Endothelial cell of umbilical vein (primary cell): ENCODE results near the gene ZNF112. TPM values are rescaled to one million over a fixed set of nuclear protein-coding genes. Genes with fewer than 3 reads are reported as not detected.

Experiments used
- BruUV-seq: library from RNA; stranded (reverse); fragments of 400-500 nt; replicated peaks from 2 replicates; lab custom pipeline; 2021; lab: Mats Ljungman, UMichigan
- CTCF ChIA-PET: fragments of 300-600, 350-600 bp; sonication (Branson Sonifier 250); formaldehyde crosslinking; loops from one replicate; lab custom pipeline; 2021; ENCODE audit warnings: antibody characterized with exemption, inconsistent platforms; lab: Charles Lee
- POLR2A ChIA-PET: fragments of 300-600, 350-600 bp; sonication (Branson Sonifier 250); formaldehyde crosslinking; loops from one replicate; lab custom pipeline; 2021; ENCODE audit warnings: antibody characterized with exemption, inconsistent platforms; lab: Charles Lee
- DNase-seq: peaks from one replicate; pipeline ENCODE4 v3.0.0-alpha.2; 2011; ENCODE audit warnings: low read depth, low spot score
- FAIRE-seq: peaks from 2 replicates; lab custom pipeline; 2011; peaks lifted over from hg19 to GRCh38; lab: Jason Lieb, UNC
- H2AFZ ChIP-seq: 2 replicates; pipeline ENCODE4 v1.6.0; 2012; ENCODE audit warnings: low read depth, low read length, control low read depth, inconsistent platforms
- H3K27ac ChIP-seq: 2 replicates; pipeline ENCODE4 v1.5.1; 2011; ENCODE audit warnings: low read depth, mild to moderate bottlenecking, control low read depth, low read length, moderate library complexity; ENCODE audit not compliant: insufficient read depth
- H3K27me3 ChIP-seq, 2 experiments: 2 replicates each; pipeline versions ENCODE4 v1.6.0 to v1.6.1; 2011; ENCODE audit warnings: low read length in 2 of 2, mixed read lengths in 1 of 2; ENCODE audit not compliant: control insufficient read depth in 2 of 2, insufficient read depth in 2 of 2
- H3K36me3 ChIP-seq, 2 experiments: 2 replicates in 1 of 2; 3 replicates in 1 of 2; pipeline ENCODE4 v1.5.1; 2011; ENCODE audit warnings: low read length in 2 of 2, mild to moderate bottlenecking in 1 of 2, moderate library complexity in 1 of 2; ENCODE audit not compliant: control insufficient read depth in 2 of 2, insufficient read depth in 2 of 2; ENCODE audit errors: extremely low read depth in 1 of 2
- H3K4me1 ChIP-seq: 3 replicates; pipeline ENCODE4 v1.5.1; 2011; ENCODE audit warnings: mild to moderate bottlenecking, low read length; ENCODE audit not compliant: control insufficient read depth, insufficient read depth; ENCODE audit errors: extremely low read depth
- H3K4me2 ChIP-seq: 2 replicates; pipeline ENCODE4 v1.6.1; 2011; ENCODE audit warnings: low read length, control low read depth, mixed read lengths; ENCODE audit not compliant: insufficient read depth
- H3K4me3 ChIP-seq, 3 experiments: fragments of 200-600 bp in 1 of 3; sonication (generic), shearing (Covaris generic) in 1 of 3; replicated peaks in 1 of 3; 2 replicates each; pipeline ENCODE4 v1.5.1; 2011 to 2016; ENCODE audit warnings: control low read depth in 3 of 3, low read length in 3 of 3, mild to moderate bottlenecking in 2 of 3, inconsistent platforms in 1 of 3, low read depth in 1 of 3, moderate library complexity in 1 of 3; ENCODE audit not compliant: insufficient read depth in 1 of 3
- H3K79me2 ChIP-seq: 2 replicates; pipeline ENCODE4 v1.6.0; 2012; ENCODE audit warnings: low read length, inconsistent platforms; ENCODE audit not compliant: control insufficient read depth, insufficient read depth
- H3K9ac ChIP-seq: replicated peaks from 2 replicates; pipeline ENCODE3; 2011; ENCODE audit warnings: low read length, control low read depth; ENCODE audit not compliant: insufficient read depth; ENCODE audit errors: extremely low read depth
- H3K9me1 ChIP-seq: replicated peaks from 3 replicates; pipeline ENCODE4 v1.6.0; 2011; ENCODE audit warnings: mild to moderate bottlenecking, low read length; ENCODE audit not compliant: control insufficient read depth, insufficient read depth; ENCODE audit errors: extremely low read depth
- H3K9me3 ChIP-seq: replicated peaks from 2 replicates; pipeline ENCODE4 v1.5.1; 2012; ENCODE audit warnings: low read length, inconsistent platforms; ENCODE audit not compliant: control insufficient read depth, insufficient read depth
- H4K20me1 ChIP-seq: replicated peaks from 2 replicates; pipeline ENCODE3; 2011; ENCODE audit warnings: mild to moderate bottlenecking, low read length; ENCODE audit not compliant: control insufficient read depth, insufficient read depth; ENCODE audit errors: extremely low read depth
- CTCF ChIP-seq, 2 donors: IDR thresholded peaks; 1 replicate in 1 of 2; 2 replicates in 1 of 2; pipeline ENCODE4 v1.5.1; 2011; ENCODE audit warnings: low read length in 2 of 2, mild to moderate bottlenecking in 2 of 2, moderate library complexity in 2 of 2, control low read depth in 1 of 2, inconsistent platforms in 1 of 2, low read depth in 1 of 2; ENCODE audit not compliant: insufficient read depth in 1 of 2; ENCODE audit errors: extremely low read depth in 1 of 2
- EZH2 ChIP-seq: IDR thresholded peaks from 2 replicates; pipeline ENCODE4 v1.6.1; 2012; ENCODE audit warnings: borderline replicate concordance, low read depth, mild to moderate bottlenecking, moderate library complexity, low read length, inconsistent platforms; ENCODE audit not compliant: severe bottlenecking
- FOS ChIP-seq: IDR thresholded peaks from 2 replicates; pipeline ENCODE4 v1.6.1; 2011; ENCODE audit warnings: mild to moderate bottlenecking, low read length, moderate library complexity, borderline replicate concordance; ENCODE audit not compliant: insufficient read depth
- GATA2 ChIP-seq: IDR thresholded peaks from 2 replicates; pipeline ENCODE4 v1.7.0; 2011; ENCODE audit warnings: low read depth, mild to moderate bottlenecking, moderate library complexity, mixed read lengths, low read length; ENCODE audit not compliant: insufficient read length, insufficient read depth
- JUN ChIP-seq: IDR thresholded peaks from 2 replicates; pipeline ENCODE4 v1.6.1; 2011; ENCODE audit warnings: borderline replicate concordance, low read depth; ENCODE audit not compliant: insufficient read length, insufficient read depth
- MYC ChIP-seq: IDR thresholded peaks from one replicate; pipeline ENCODE4 v1.6.1; 2011; ENCODE audit warnings: mild to moderate bottlenecking, low read depth, low read length
- POLR2A ChIP-seq: IDR thresholded peaks from 2 replicates; pipeline ENCODE4 v1.6.1; 2012; ENCODE audit warnings: low read depth, mild to moderate bottlenecking, control low read depth, low read length
- POLR2AphosphoS5 ChIP-seq: IDR thresholded peaks from 2 replicates; pipeline ENCODE4 v1.6.1; 2012; ENCODE audit warnings: low read depth, mild to moderate bottlenecking, control low read depth, low read length, moderate library complexity; ENCODE audit not compliant: insufficient read depth
- dilution Hi-C: fragments of 300-500 bp; cut with MboI; formaldehyde crosslinking; loops from one replicate; pipeline ENCODE4 v1.15.0; 2019; ENCODE audit warnings: low sequenced_read_pairs; ENCODE audit not compliant: extremely low pct_ligation_motif_present
- intact Hi-C: fragments of 100-400 bp; cut with micrococcal nuclease; formaldehyde crosslinking; loops from one replicate; pipeline ENCODE4 v1.10.0; 2022
- polyA plus RNA-seq, 4 experiments: library from polyadenylated mRNA; depleted of rRNA in 3 of 4; stranded (reverse) in 3 of 4; unstranded in 1 of 4; fragments of >200 nt; gene quantifications; 2 replicates each; pipeline versions ENCODE4 v1.2.1 to v1.2.3, GENCODE V29; 2011 to 2012; ENCODE audit warnings: missing spikeins in 1 of 4
- total RNA-seq: library from RNA; stranded (reverse); gene quantifications from 2 replicates; pipeline ENCODE4 v1.2.3, GENCODE V29; 2021

ZNF112 gene
- total and polyA plus RNA-seq, 2 donors (not counting 3 experiments of a cell fraction or from before 2014, with no cell fraction given): 2.0 to 4.6 TPM

- ChIA-PET POLR2A (interaction anchor here (1.1 kb wide), 1 partner anchor 139 kb away, joined by 3 read pairs; the partner anchor contains the start of gene ZNF226), CTCF (interaction anchor here (1.4 kb wide), 2 partner anchors 92 to 139 kb away, joined by 4 to 5 read pairs; partner anchors contain the start of genes ZNF226 and ZNF227)
- dilution Hi-C loops (no loop called here), intact Hi-C loops (loop anchor here (1.0 to 10.0 kb wide), 7 partner anchors 43 to 299 kb away; partner anchors contain the start of genes ZNF224, ZNF226, ZNF227 and ZNF230)
- no TSS peak for BruUV-seq
- Histone ChIP-seq H3K79me2 (no peaks in the 10 kb centered on the region), H2AFZ (peak overlapping the region; percentile 100), H3K27ac (peak overlapping the region; percentile 63), H3K4me3 (peak overlapping the region; percentile 76 to 95 (median 82)), H3K4me2 (peak overlapping the region; percentile 97), H3K27me3 (no peaks in the 10 kb centered on the region), H3K9me3 (no peaks in the 10 kb centered on the region), H3K9me1 (no peaks in the 10 kb centered on the region), H3K36me3 (peaks cover 0 to 1% of the 10 kb centered on the region in 2 experiments), H4K20me1 (no peaks in the 10 kb centered on the region), H3K9ac (peak overlapping the region; percentile 67), H3K4me1 (peaks cover 5% of the 10 kb centered on the region)
- no peak for TF ChIP-seq JUN
- no peak for TF ChIP-seq POLR2A
- no peak for TF ChIP-seq MYC
- TF ChIP-seq POLR2AphosphoS5: no peak
- TF ChIP-seq FOS: no peak
- no peak for TF ChIP-seq CTCF (IDR thresholded peaks at IDR 0.05; ENCODE audit: extremely low read depth in 1 of 2, insufficient read depth in 1 of 2, low read depth in 1 of 2, low read length in 2 of 2)
- TF ChIP-seq EZH2: no peak
- no peak for TF ChIP-seq GATA2
- no peak for FAIRE-seq
- DNase-seq: no peak
Observed at GRCh38 chr19:44303976-44304568, 52.4 kb downstream of the ZNF112 start.
